ENCODE results near the gene GSTO2.
"Not testable (repeated sequence)": the region's sequence is repeated elsewhere in the genome, so short reads cannot be mapped to it uniquely, and the experiment has no call there.

Gene GSTO2

DNA sequence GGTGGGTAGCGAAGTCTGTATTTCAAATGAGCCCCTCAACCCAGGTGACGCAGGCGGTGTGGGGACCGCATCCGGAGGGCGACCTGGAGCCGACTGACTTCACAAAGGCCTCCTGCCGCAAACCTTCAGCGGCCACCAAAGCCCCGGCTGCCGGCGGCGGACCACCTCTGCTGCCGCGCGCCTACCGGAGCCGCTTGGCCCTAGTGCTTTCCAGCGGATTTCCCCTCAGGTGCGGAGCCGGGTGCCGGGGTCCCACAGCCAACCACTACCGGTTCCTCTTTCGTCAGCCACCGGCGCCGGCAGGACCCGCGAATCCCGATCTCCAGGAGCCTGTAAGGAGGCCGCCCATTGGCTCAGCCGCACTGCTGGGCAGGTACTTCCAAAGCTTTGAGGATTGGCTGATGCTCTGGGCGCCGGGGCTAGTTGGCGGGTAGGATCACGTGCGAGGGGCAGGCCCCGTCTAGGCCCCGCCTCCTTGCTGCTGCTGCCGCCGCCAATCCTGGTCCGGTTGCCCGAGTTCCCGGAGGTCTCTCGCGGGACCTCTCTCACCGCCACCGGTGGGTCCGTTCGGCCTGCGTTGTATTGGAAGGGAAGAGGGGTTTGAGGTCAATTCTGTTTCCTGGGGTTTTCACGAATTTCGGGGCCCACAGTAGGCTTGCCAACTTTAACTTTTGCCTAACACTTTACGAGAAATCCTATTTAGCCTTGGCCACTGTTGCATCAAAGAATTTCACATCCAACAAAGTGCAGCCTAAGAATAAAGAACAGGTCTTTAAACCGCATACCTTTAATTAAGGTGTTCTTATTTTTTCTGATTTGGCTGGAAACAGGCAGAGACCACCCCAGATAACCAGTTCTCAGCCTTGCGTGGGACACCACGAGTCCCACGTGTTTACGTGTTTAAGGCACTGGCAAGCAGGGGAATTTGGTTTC lies at the start of gene GSTO2:
GSTO2 (plus strand) TSS at position 472 of the 933 bp plus-strand sequence. CDS start 5,732 bp downstream, outside the sequence.
- DNase-seq, result peak; percentile 99

DNA sequence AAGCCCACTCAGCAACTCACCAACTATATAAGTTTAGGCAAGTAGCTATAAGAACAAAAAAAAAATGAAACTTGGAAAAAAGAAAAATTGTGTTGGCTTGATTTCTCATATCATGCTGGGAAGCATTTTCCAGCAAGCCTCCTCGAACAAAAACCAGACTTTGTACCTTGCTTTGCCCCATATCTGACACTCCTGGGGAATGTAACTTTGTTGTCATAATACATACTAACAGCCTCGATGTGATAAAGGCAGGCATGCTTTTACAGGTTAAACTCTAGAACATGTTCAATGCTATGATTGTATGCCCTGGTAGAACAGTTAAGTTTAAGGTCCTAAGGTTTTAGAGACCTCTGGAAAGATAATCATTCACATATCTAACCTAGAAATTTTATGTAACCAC lies 48.5 kb upstream of the GSTO2 start:
- no peak for DNase-seq

DNA sequence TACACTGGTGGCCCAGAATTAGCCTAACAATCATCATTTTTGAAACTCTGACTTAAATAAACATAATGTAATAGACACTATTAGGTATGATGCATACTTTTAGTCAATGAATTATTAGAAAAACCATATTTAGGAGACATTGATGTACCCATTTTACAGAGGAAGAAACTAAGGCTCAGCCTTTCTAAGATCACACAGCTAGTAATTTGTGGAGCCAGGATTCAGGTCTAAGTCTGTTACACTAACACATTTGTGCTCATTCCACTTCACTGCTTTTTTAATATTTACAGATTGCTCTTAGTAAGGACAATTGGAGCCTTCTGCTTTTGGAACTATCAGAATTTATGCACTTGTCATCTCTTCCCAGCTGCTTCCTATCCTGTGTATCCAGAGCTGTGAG lies 45.7 kb upstream of the GSTO2 start:
- no peak for DNase-seq

DNA sequence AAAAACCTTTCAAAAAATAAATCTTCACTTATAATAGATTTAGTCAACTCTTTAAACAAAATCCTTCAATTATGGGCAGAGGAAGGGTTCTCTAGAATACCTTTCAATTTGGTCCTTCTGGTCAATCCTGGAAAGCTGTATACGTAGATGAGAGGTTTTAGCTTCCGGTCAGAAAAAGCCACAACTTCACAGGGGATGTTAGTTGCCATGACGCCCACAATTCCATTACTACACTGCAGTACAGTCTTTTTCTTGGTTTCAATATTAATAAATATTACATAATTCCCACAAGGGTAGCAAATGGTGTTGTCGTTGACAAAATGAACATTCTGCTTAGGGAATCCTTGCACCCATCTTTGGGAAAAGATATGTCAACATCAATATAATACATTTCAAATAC lies 38.5 kb upstream of the GSTO2 start:
- no peak for DNase-seq

DNA sequence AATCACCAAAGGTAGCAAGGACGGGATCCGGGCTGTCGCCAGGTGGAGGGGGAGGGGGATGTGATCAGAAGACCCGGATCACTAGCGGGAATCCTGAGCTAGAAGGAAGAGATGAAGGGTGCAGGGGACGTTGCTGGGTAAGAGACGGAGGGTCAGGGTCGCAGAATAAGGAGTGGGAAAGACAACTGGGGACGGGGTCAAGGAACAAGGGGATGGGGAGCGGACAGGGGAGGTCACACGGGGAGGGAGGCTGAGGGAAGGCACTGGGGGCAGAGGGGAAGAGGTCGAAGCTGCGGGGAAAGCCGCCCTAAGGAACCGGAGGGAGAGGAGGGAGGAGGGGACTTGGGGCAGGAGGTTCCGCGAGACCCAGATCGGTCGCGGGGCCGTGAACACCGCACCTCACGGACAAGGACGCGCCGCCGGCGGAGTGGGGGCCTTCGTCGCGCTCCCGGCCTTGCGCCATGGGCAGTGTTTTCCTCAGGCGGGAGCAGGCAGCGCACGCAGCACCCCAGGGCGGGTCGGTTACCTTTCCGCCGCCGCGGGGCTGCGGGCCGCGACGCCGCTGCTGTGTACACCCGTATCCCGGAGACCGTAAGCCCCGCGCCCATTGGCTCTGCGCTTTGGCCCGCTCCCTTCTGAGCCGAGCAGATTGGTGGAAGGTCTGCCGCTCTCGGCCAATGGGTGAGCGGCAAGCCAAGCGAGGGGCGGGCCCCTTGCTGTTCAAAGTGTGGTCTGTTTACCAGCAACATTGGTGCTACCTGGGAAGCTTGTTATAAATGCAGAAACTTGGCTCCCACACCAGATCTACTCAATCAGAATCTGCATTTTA lies 37.0 kb upstream of the GSTO2 start, which contains the start of gene CFAP43:
CFAP43 (minus strand) TSS at position 581 of the 829 bp plus-strand sequence; CDS start at position 463, 118 bp downstream.
- DNase-seq, result peak; percentile 99

DNA sequence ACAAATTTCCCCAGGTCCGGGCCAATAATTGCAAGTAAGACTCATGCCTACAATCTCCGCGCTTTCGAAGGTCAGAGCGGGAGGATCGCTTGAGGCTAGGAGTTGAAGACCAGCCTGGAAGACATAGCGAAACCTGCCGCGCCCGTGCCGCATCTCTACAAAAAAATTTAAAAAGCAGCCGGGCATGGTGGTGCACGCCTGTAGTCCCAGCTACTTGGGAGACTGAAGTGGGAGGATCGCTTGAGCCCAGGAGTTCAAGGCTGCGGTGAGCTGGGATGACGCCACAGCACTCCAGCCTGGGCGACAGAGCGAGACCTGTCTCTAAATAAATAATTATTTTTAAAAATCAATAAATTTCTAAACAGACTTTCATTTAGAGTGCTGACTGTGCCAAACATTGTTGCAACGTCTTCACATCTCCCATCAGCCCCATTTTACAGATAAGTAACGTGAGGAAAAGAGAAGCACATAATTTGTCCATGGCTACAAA lies 36.3 kb upstream of the GSTO2 start:
- DNase-seq, result no peak

DNA sequence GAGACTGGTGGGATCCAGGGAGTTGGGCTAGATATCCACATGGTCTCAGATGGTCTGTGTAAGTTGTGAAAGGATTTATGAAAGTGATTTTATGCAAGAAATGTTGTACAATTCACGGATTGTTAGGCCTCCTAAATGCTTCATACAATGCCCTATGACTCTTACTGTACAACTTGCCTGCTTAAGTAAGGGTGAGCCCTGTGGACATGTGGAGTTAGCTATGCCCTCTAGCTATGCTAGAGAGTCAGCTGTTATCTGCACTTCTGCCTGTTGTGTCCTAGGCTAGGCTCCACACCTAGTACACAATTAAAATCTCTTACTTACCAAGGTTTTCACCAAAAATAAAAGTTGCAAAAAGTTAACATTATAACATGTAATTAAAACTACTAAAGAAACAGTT lies 35.2 kb upstream of the GSTO2 start:
- DNase-seq, result no peak

DNA sequence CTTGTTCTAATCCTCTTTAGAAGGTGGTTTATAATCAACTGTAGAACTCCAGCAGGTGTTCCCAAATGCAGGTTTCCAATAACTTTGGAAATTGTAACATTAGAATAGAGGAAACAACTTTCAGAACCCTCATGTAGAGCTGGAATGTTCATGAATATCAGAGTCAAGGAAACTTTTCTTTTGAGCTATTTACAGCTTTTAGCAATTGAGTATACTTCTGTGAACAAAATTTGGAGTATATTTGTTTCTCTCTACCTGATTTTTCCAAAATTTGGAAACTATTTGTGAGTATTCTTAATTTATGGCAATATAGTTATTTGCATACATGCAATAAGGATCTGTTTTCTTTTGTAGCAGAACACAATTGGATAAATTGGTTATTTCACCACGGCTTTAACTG lies 34.0 kb upstream of the GSTO2 start:
- DNase-seq, result no peak

DNA sequence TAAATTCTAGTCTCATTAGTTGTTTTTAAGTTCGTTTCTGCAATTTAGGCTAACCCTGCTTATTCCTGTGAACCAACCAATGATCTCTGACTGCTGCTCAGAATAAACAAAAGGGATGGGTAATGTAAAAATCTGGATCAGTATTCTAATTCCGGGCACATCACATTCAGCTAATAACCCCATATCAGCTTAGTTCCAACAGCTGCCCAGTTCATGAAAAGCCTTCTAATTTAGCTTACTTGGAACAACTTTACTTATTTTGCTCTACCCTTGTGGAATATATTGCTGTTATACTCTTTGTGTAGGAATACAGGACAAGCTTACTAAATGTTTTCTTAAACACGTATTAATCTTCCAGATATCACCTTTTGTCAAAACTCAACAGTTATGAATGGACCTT lies 33.2 kb upstream of the GSTO2 start:
- no peak for DNase-seq

DNA sequence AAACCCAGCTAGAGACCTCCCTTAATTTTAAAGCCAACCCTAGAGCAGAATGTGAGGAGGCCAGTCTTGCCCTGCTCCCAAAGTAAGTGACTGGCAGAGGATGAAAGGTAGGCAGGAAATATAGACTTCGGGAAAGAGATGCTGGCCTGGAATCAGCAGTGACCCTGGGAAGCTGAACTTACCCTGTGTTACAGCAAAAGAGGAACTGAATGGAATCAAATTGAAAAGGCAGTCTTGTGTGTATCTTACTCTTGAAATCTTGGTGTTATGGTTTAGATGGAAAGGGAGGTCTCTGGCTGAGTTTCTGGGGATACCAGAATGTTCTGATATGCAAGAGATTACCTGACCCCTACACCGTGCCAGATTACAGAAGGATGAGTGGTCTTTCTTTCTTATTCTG lies 28.9 kb upstream of the GSTO2 start:
- no peak for DNase-seq

DNA sequence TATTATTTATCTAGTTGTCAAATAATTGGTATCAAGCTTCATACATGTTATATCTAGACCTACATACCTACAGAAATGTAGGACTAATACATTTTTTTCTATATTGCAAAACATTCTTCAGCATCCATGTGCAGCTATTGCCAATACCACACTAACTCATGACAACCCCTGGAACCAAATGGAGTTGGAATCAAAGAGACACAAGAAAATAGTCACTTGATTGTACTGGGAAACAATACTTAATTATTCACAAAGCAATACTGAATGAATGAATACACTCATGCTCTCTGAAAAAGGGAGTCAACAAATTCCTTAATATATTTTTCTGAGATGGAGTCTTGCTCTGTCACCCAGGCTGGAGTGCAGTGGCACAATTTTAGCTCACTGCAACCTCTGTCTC lies 26.4 kb upstream of the GSTO2 start:
- DNase-seq, result no peak

DNA sequence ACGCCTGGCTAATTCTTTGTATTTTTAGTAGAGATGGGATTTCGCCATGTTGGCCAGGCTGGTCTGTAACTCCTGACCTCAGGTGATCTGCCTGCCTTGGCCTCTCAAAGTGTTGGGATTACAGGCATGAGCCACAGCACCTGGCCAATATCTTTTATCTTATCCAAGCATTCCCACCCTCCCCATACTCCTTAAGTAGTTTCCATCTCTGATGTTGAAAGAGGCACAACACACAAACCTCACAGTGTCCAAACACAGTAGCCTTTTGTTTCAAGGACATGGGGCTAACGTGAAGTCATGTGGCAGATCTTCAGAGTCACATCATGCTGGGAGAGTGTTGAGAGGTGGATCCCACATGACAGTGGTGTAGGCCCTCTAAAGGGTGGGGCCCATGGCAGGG lies 26.0 kb upstream of the GSTO2 start:
- DNase-seq, result not testable (repeated sequence)

DNA sequence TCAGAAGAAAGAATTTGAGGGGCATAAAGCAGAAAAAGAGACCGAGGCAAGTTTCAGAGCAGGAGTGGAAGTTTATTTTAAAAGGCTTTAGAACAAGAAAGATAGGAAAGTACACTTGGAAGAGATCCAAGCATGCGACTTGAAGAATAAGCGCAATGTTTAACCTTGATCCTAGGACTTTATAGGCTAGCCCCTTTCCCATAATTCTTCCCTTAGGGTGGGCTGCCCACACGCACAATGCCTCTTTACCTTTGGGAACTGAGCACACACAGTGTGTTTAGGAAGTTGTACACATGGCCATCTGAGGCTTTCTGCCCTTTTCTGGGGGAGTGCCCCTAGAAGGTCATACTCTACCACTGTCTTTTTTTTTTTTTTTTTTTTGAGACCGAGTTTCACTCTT lies 25.5 kb upstream of the GSTO2 start:
- DNase-seq, result no peak

DNA sequence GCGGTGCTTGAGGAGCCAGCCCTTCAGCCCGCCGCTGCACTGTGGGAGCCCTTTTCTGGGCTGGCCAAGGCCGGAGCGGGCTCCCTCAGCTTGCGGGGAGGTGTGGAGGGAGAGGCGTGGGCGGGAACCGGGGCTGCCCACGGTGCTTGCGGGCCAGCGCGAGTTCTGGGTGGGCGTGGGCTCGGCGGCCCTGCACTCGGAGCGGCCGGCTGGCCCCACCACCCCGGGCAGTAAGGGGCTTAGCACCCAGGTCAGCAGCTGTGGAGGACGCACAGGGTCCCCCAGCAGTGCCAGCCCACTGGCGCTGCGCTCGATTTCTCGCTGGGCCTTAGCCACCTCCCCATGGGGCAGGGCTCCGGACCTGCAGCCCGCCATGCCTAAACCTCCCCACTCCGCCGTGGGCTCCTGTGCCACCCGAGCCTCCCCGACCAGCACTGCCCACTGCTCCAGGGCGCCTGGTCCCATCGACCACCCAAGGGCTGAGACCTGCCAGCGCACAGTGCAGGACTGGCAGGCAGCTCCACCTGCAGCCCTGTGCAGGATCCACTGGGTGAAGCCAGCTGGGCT lies 23.8 kb upstream of the GSTO2 start:
- no peak for DNase-seq

DNA sequence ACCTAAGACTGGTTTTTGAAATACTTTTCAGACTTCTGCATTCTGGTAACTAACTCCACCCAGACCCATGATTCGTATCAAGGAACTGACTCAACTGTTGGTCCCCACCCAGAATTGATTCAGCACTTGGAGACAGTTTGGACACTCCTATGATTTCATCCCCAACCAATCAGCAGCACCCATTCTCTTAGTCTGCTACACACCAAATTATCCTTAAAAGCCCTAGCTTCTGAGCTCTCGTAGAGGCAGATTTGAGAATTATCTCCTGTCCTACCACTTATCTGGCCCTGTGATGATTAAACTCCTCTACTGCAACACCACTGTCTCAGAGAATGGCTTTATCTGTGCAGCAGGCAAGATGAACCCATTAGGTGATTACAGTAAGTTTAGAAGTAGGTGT lies 22.0 kb upstream of the GSTO2 start:
- DNase-seq, result peak; percentile 11

DNA sequence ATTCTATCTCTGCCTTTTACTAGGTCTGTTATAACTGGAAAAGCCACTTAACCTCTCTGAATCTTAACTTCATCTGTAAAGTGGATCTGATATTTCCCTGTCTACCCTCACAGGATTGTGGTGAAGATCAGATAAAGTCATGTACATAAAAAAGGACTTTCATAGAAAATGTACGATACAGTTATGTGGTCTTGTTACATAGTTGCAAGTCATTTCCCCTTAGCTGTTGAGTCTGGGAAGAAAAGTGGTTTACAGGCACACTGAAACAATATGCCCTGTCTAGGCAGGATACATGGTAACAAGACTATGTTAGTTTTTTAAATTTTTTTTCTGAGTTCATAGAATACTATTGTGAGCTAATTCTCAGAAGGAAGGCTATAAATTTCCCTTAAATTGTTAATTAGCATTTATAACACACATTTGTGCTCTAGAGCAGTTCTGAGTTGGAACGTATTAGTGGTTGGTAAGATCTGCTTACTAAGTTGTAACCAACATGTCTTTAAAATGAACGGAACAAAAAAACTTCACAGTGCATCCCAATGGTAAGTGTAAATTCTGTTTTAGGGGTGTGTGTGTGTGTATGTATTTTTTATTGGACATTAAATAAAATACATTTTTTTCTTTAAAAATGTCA lies 21.4 kb upstream of the GSTO2 start:
- no peak for DNase-seq

DNA sequence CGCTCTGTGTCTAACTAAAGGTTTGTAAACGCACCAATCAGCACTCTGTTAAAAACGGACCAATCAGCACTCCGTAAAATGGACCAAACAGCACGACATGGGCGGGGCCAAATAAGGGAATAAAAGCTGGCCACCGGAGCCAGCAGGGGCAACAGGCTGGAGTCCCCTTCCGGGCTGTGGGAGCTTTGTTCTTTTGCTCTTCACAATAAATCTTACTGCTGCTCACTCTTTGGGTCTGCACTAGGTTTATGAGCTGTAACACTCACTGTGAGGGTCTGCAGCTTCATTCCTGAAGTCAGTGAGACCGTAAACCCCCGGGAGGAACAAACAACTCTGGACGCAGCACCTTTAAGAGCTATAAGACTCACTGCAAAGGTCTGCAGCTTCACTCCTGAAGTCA lies 20.1 kb upstream of the GSTO2 start:
- not testable (repeated sequence) for DNase-seq

DNA sequence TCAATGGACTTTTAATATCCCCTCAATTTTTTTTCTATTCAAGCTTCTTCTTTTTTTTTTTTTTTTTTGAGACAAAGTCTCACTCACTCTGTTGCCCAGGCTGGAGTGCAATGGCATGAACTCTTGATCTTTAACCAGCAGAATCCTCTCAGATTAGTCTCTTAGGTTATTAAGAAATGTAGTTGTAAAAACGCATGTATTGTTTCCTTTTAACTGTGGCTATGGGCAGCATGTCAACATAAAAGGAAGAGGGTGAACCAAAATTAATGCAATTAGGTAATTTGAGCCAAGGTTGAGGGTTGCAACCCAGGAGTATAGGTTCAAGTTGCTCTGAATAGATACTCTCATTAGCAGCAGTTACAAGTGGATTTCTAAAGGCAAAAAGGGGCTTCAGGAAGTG lies 18.6 kb upstream of the GSTO2 start:
- DNase-seq, result no peak

DNA sequence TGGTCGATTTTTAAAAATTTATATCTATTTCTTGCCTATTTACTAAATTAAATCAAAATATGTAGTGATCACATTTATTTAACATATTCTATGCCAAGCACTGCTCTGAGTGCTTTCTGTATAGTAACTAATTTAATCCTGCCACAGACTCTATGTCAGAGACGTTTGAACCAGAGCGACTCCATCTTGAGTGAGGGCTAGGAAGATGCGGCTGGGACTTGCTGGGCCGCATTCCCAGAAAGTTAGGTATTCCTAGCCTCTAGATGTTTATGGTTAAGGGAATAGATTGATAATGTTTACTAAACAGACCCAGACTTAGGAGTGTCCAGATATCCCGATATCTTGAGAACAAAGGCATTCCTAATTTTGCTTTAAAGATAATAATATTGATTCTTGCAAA lies 17.5 kb upstream of the GSTO2 start:
- DNase-seq, result no peak

DNA sequence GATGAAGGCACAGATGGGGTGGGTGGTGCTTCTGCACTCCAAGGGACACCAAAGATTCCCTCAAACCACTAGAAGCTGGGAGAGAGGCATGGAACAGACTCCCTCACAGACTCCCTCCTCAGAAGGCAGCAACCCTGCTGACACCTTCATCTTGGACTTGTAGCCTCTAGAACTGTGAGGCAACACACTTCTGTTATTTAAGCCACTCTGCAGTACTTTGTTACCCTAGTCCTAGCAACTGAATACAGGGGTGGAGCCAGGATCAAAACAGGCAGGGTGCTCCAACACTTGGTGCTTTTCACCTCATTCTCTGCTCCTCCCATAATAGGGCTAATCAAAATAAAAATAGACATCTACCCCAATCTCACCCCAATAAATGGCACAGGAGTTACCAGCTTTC lies 16.6 kb upstream of the GSTO2 start:
- DNase-seq, result no peak

DNA sequence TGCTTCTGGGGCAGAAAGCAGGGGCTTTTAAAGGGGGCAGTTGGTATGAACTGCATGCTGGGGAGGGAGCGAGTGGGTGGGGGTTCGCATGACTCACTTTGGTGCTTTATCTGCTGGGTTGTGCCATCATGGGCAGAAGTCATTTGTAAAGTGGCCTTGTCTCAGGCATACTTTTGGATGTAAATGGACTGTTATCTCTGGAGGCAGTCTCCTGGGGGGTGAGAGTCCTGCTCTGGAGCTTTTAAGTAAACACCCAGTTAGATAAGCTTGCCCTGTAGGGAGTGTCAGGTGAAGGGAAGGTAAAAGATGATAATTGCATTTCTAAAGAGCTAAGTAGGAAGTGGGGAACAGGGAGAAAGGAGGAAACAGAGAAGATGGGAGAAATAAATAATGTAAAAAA lies 15.9 kb upstream of the GSTO2 start:
- no peak for DNase-seq

DNA sequence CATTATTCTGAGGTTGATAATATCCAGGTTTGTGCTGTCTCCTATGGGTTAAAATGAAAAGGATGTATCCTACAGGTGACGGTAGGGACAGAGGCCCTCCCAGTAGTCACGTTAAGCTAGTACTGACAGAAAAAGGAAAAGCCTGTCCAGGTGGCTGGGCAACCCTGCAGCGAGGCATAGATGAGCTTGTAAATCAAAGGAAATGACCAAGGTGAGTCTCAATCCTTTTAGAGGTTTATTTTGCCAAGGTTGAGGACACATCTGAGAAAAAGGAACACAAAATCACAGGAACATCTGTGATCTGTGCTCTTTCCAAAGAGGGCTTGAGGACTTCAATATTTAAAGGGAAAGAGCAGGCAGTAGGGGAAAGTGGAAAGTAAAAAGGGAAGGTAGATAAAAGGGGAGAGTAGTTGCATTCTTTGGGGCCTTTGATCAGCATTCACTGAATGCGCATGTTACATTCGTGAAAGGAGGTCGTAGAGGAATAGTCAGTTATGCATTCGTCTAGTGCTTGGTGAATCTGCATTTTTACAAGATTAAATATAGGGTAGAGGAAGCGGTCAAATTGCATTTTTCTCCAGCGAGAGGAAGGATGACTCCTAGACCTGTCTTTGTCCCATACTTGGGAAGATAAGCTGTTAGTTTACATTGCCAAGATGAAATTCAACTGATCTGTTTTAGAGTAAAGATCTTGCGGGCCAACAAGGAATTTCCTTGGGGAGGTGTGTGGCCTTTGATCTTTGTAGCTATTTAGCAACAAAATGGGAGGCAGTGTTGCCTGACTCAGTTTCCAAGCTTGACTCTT lies 15.2 kb upstream of the GSTO2 start:
- no peak for DNase-seq

Measured in activated CD4-positive, alpha-beta T cell treated with anti-CD3 and anti-CD28 coated beads, Interleukin-2, Interleukin-6, amounts not matched to agents 100 ng/mL and 50 ng/mL, durations not matched to agents 16 hours and 8 hours (primary cell).